Measurements from ENCODE around the gene GUCY1A1. TPM values are rescaled to one million over a fixed set of nuclear protein-coding genes. Genes with fewer than 3 reads are reported as not detected.

The GUCY1A1 gene
- total RNA-seq, 1 experiment from 2014 or later = not detected

- POLR2A ChIA-PET = no interaction called here
- TF ChIP-seq, protein P1, sequence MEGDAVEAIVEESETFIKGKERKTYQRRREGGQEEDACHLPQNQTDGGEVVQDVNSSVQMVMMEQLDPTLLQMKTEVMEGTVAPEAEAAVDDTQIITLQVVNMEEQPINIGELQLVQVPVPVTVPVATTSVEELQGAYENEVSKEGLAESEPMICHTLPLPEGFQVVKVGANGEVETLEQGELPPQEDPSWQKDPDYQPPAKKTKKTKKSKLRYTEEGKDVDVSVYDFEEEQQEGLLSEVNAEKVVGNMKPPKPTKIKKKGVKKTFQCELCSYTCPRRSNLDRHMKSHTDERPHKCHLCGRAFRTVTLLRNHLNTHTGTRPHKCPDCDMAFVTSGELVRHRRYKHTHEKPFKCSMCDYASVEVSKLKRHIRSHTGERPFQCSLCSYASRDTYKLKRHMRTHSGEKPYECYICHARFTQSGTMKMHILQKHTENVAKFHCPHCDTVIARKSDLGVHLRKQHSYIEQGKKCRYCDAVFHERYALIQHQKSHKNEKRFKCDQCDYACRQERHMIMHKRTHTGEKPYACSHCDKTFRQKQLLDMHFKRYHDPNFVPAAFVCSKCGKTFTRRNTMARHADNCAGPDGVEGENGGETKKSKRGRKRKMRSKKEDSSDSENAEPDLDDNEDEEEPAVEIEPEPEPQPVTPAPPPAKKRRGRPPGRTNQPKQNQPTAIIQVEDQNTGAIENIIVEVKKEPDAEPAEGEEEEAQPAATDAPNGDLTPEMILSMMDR (IDR thresholded peaks at IDR 0.05; ENCODE audit: unreplicated experiment) = no peak
- BruUV-seq (replicated peaks) = no TSS peak
- intact Hi-C loops (cut with micrococcal nuclease) = no loop called here
- H3K4me3 Mint-ChIP-seq (ENCODE audit: unreplicated experiment) = no peak overlapping the region
- H3K4me1 Mint-ChIP-seq (ENCODE audit: insufficient read depth, unreplicated experiment) = peaks cover 12% of the 10 kb centered on the region
- H3K27me3 Mint-ChIP-seq (ENCODE audit: insufficient read depth, unreplicated experiment) = no peaks in the 10 kb centered on the region
- H3K27ac Mint-ChIP-seq (ENCODE audit: low read depth, unreplicated experiment) = no peak overlapping the region
- no peaks in the 10 kb centered on the region for H3K9me3 Mint-ChIP-seq (ENCODE audit: unreplicated experiment)
- CTCF ChIA-PET = no interaction called here
- no peaks in the 10 kb centered on the region for H3K36me3 Mint-ChIP-seq (ENCODE audit: insufficient read depth, unreplicated experiment)
- no peak for DNase-seq (ENCODE audit: unreplicated experiment)
These were observed 11.4 kb downstream of the GUCY1A1 start for GRCh38 chr4:155678011-155678410.

DNA sequence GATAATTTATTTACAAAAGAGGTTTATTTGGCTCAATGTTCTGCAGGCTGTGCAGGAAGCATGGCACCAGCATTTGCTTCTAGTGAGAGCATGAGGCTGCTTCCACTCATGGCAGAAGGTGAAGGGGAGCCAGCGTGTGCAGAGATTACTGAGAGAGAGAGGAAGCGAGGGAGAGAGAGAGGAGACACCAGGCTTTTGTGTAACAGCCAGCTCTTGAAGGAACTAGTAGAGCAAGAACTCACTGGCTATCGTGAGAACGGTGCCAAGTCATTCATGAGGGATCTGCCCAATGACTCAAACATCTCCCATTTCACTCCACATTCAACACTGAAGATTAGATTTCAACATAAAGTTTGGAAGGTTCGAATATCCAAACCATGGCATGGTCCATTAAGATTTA lies 12.7 kb downstream of the GUCY1A1 start:
- no peaks in the 10 kb centered on the region for H3K9me3 Mint-ChIP-seq (ENCODE audit: unreplicated experiment)
- peak; percentile 62 for DNase-seq (ENCODE audit: unreplicated experiment)
- H3K27me3 Mint-ChIP-seq (ENCODE audit: insufficient read depth, unreplicated experiment) = no peaks in the 10 kb centered on the region
- no peaks in the 10 kb centered on the region for H3K36me3 Mint-ChIP-seq (ENCODE audit: insufficient read depth, unreplicated experiment)
- peaks cover 12% of the 10 kb centered on the region for H3K4me1 Mint-ChIP-seq (ENCODE audit: insufficient read depth, unreplicated experiment)
- intact Hi-C loops (cut with micrococcal nuclease) = no loop called here
- TF ChIP-seq, protein P1 (IDR thresholded peaks at IDR 0.05; ENCODE audit: unreplicated experiment) = no peak
- no peak overlapping the region for H3K27ac Mint-ChIP-seq (ENCODE audit: low read depth, unreplicated experiment)
- no peak overlapping the region for H3K4me3 Mint-ChIP-seq (ENCODE audit: unreplicated experiment)
- no TSS peak for BruUV-seq (replicated peaks)
- ChIA-PET CTCF (no interaction called here), POLR2A (no interaction called here)

GRCh38 chr4:155681886-155682285 lies 15.2 kb downstream of the GUCY1A1 start:
- Mint-ChIP-seq H3K4me1 (ENCODE audit: insufficient read depth, unreplicated experiment) (peaks cover under 1% of the 10 kb centered on the region), H3K27me3 (ENCODE audit: insufficient read depth, unreplicated experiment) (no peaks in the 10 kb centered on the region), H3K36me3 (ENCODE audit: insufficient read depth, unreplicated experiment) (no peaks in the 10 kb centered on the region), H3K27ac (ENCODE audit: low read depth, unreplicated experiment) (no peak overlapping the region), H3K4me3 (ENCODE audit: unreplicated experiment) (no peak overlapping the region), H3K9me3 (ENCODE audit: unreplicated experiment) (no peaks in the 10 kb centered on the region)
- intact Hi-C loops (cut with micrococcal nuclease) = no loop called here
- CTCF ChIA-PET = no interaction called here
- no TSS peak for BruUV-seq (replicated peaks)
- POLR2A ChIA-PET = interaction anchor here (0.7 kb wide), 1 partner anchor 28 kb away, joined by 3 read pairs; no protein-coding TSS in a partner anchor
- DNase-seq (ENCODE audit: unreplicated experiment) = no peak
- TF ChIP-seq, protein P1 (IDR thresholded peaks at IDR 0.05; ENCODE audit: unreplicated experiment) = no peak

- H3K9me3 Mint-ChIP-seq (ENCODE audit: unreplicated experiment) = no peaks in the 10 kb centered on the region
- CTCF ChIA-PET = no interaction called here
- no peak overlapping the region for H3K27ac Mint-ChIP-seq (ENCODE audit: low read depth, unreplicated experiment)
- no TSS peak for BruUV-seq (replicated peaks)
- TF ChIP-seq, protein P1 (IDR thresholded peaks at IDR 0.05; ENCODE audit: unreplicated experiment) = no peak
- H3K36me3 Mint-ChIP-seq (ENCODE audit: insufficient read depth, unreplicated experiment) = no peaks in the 10 kb centered on the region
- intact Hi-C loops (cut with micrococcal nuclease) = no loop called here
- H3K4me1 Mint-ChIP-seq (ENCODE audit: insufficient read depth, unreplicated experiment) = no peaks in the 10 kb centered on the region
- H3K27me3 Mint-ChIP-seq (ENCODE audit: insufficient read depth, unreplicated experiment) = no peaks in the 10 kb centered on the region
- POLR2A ChIA-PET = no interaction called here
- H3K4me3 Mint-ChIP-seq (ENCODE audit: unreplicated experiment) = no peak overlapping the region
- no peak for DNase-seq (ENCODE audit: unreplicated experiment)
These were observed 17.8 kb downstream of the GUCY1A1 start for GRCh38 chr4:155684423-155684822.
